HG03378 (cell line): ENCODE data around the gene SLC15A1.
"Not testable (repeated sequence)": the region's sequence is repeated elsewhere in the genome, so short reads cannot be mapped to it uniquely, and the experiment has no call there.

ENCODE experiments used
- ATAC-seq: cut with Tn5 transposase; IDR thresholded peaks from one replicate; pipeline ENCODE4 v1.9.1; 2021; ENCODE audit warnings: mild to moderate bottlenecking, moderate library complexity; ENCODE audit not compliant: unreplicated experiment

SLC15A1 gene

DNA sequence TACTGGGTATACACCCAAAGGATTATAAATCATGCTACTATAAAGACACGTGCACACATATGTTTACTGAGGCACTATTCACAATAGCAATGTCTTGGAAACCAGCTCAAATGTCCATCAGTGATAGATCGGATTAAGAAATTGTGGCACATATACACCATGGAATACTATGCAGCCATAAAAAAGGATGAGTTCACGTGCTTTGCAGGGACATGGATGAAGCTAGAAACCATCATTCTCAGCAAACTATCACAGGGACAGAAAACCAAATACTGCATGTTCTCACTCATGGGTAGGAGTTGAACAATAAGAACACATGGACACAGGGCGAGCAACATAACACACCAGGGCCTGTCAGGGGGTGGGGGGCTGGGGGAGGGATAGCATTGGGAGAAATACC is 2.0 kb upstream of the SLC15A1 start:
- not testable (repeated sequence) for ATAC-seq

DNA sequence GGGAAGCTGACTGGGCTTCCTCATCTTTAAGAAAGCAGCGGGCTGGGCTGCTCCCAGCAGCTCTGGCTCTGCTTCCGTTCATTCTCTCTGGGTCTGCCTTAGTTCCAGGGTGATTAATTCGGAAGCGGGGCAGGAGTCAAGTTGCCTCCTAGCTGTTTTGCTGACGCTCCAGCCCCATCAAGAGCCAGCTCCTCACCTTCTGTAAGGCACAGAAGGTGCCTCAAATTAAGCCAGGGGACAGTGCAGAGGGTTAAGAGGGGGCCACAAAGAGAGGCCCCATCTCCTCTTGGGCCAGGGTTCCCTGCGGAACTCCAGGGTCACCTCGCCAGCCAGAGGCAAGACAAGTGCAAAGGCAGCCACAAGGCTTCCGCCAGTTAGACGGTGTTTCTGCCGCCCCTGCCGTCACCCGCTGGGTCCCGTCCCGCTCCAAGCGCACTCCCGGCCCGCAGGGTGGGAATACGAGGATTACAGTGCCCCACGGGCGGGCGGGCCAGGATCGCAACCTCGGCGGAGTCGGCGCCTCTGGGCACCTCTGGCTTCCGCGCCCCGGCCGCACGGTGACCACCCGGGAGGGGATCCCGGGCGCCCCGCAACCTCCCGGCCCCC is 508 bp downstream of the SLC15A1 start:
- no peak for ATAC-seq

DNA sequence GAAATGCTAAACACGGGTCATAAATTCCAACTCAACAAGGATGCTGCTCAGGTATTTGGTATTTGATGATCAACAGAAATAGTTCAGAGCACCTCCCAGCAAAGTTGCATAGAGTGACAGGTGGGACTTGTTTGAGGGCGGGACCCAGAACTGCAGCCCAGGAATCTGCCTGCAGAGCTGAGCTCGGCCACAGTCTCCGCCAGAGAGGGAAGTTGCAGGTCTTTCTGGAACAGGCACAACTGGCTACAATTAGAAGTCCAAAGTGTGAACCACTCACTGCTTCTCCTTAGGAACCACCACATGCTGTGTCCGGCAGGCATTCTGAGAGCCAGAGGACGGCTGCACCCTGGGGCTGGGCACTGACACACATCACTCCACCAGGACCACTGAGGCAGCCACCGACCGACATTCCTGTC is 1.1 kb downstream of the SLC15A1 start:
- ATAC-seq, result no peak

- no peak for ATAC-seq
Observed at GRCh38 chr13:98749501-98749900, 3.0 kb downstream of the SLC15A1 start.

- ATAC-seq, result no peak
Observed at GRCh38 chr13:98746968-98747367, 5.5 kb downstream of the SLC15A1 start.

DNA sequence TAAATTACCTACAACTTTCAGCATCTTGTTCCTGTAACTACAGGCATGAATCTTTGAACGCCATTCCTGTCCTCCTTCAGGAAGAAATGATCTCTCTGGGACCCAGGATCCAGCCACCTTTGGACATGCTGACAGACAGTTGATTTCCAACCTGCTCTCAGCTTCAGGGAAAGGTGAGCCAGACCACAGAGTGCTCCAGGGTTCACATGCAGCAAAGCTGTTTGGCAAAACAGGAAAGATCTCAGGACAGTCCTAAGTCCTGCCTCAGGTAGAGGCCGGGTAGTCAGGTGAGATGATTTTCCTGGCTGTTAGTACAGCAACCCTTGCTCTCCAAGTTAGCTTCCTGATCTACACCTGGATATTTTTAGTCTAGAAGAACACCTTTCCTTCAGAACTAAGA is 9.1 kb downstream of the SLC15A1 start:
- ATAC-seq, result no peak

DNA sequence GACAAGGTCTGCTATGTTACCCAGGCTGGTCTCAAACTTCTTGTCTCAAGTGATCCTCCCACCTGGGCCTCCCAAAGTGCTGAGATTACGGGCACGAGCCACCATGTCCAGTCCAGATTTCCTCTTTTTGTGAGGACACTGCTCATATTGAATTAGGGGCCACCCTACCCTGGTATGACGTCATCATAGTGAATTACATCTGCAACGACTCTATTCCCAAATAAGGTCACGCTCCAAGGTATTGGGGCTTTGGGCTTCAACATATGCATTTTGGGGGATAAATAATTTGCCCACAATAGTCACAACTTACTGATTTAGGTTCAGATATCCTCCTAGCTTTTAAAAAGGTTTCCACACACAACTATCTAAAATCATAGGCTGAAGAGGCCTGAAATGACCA is 9.5 kb downstream of the SLC15A1 start:
- no peak for ATAC-seq

DNA sequence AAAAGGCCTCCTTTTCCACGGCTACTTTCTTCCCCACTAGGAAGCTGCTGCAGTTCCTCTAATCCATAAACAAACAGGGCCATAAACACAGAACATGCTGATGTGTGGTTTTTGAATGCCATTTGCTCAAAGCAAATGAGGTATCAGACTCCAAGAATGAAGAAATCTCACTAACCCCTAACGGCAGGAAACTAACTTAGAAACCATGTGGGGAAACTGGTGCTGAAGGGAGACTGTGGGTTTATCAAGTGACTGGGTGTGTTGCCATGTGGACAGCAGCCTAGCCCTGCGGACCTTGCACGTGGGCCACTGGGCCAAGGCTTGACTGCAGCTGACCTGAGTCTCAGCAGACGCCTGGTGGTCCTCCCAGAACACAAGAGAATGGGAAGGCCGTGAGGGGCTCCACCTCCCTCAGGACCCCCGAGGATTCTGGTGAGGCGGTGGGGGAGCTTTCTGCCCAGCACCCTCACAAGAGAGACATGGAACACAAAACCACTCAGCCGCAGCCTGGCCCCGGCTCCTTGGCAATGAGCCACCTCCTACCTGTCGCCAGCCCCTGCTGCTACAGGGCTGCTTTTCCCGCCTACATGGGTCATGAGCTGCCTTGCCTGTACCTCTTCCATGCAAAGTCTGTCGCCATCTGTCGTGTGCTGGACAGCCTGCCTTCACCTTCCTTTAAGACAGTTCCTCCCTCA is 10.6 kb downstream of the SLC15A1 start:
- no peak for ATAC-seq

- ATAC-seq, result no peak
Observed at GRCh38 chr13:98740131-98740530, 12.3 kb downstream of the SLC15A1 start.

GRCh38 chr13:98738993-98739392 is 13.5 kb downstream of the SLC15A1 start:
- ATAC-seq, result no peak

- no peak for ATAC-seq
Observed at GRCh38 chr13:98738213-98738612, 14.3 kb downstream of the SLC15A1 start.

DNA sequence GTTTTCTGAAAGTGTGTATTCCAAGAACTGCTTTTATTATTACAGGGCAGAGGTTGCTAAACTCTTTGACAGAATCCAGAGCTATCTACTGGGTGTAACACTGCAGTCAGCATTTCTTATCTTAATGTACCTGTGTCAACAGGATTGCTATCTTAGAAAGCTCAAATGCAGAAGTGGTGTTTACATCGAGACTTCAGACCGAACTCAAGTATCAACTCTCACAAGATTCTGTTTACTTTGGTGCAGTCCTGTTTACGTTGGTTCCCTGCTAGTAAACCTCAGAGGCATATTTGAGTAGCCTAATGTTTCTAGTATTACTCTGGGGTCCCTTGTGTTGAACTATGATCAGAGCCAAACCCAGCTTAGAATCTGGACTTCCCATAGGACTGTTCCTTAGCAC is 20.5 kb downstream of the SLC15A1 start:
- ATAC-seq, result no peak

GRCh38 chr13:98731038-98731437 is 21.4 kb downstream of the SLC15A1 start:
- no peak for ATAC-seq

DNA sequence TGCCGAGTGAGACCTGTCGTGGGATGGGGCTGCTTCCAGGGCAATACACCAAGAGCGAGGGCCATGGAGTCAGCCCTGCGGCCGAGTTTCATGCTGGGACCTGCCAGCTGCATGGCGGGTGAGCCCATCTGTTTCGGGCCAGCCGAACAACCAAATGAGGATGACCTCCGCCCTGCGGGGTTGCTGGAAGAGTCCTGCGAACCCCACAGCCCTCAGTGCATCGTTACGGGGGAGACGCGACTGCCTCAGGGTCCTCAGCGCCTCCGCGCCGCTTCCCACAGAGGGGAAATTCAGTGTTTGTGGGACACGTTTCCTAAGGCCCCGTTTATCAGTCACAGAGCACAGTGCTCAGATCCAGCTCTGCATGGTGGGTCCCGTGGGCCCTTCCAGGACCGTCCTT is 22.0 kb downstream of the SLC15A1 start:
- ATAC-seq, result no peak

- ATAC-seq, result no peak
Observed at GRCh38 chr13:98729658-98730057, 22.8 kb downstream of the SLC15A1 start.

GRCh38 chr13:98722958-98723357 is 29.5 kb downstream of the SLC15A1 start:
- ATAC-seq, result no peak

- ATAC-seq, result no peak
Observed at GRCh38 chr13:98721825-98722510, 30.5 kb downstream of the SLC15A1 start.

- no peak for ATAC-seq
Observed at GRCh38 chr13:98719527-98720250, 32.8 kb downstream of the SLC15A1 start.

DNA sequence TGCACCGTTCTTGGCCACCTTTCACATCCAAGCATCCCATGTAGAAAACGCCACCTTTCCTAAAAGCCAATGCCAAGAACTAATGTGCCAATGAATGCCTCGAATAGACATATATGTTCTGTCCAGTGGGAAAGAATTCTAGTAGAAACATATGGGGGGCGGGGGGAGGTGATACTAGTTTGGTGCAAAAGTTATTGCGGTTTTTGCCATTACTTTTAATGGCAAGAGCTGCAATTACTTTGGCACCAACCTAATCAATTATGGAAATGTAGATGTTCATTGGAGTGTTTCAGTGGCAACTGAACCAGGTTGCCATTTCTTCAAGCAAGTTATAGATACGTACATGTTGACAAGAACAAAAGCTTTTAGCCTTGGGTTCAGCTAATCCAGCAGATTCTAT is 34.6 kb downstream of the SLC15A1 start:
- ATAC-seq, result no peak

GRCh38 chr13:98717256-98717655 is 35.2 kb downstream of the SLC15A1 start:
- ATAC-seq, result no peak

DNA sequence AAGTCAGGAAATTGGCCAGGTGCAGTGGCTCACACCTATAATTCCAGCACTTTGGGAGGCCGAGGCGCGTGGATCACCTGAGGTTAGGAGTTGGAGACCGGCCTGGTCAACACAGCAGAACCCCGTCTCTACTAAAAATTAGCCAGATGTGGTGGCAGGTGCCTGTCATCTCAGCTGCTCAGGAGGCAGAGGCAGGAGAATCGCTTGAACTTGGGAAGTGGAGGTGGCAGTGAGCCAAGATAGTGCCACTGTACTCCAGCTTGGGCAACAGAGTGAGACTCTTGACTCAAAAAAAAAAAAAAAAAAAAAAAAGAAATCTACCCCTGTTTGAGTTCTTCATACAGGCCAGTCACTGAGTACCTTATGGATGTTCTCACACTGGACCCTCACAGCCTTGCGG is 42.0 kb downstream of the SLC15A1 start:
- no peak for ATAC-seq
